HepG2 (cell line): Measurements from ENCODE around the gene NCBP2L. TPM values are rescaled to one million over a fixed set of nuclear protein-coding genes. Genes with fewer than 3 reads are reported as not detected.

Experiments used
- ATAC-seq: fragments of 200-7000 bp; cut with Tn5 transposase; 3 replicates; pipeline ENCODE4 v1.9.1; 2020; ENCODE audit warnings: mild to moderate bottlenecking, moderate library complexity
- BruUV-seq: library from RNA; stranded (reverse); fragments of 400-500 nt; replicated peaks from 2 replicates; lab custom pipeline; 2021; lab: Mats Ljungman, UMichigan
- CTCF ChIA-PET: fragments of 300-600 bp; formaldehyde crosslinking; extraction: SDS; loops from one replicate; lab custom pipeline; 2021; ENCODE audit warnings: low total read pairs, inconsistent platforms, low intra/inter-chr PET ratio; lab: Yijun Ruan, JAX
- POLR2A ChIA-PET: fragments of 350-600 bp; sonication (Branson Sonifier 250); formaldehyde crosslinking; loops from one replicate; lab custom pipeline; 2020; ENCODE audit warnings: antibody characterized with exemption, inconsistent platforms; lab: Yijun Ruan, JAX
- DNase-seq: peaks from one replicate; pipeline ENCODE4 v3.0.0-alpha.2; 2015; ENCODE audit warnings: low spot score
- FAIRE-seq: peaks from 3 replicates; lab custom pipeline; 2011; peaks lifted over from hg19 to GRCh38; lab: Jason Lieb, UNC
- H2AFZ ChIP-seq: one replicate; pipeline ENCODE4 v1.6.1; 2011; ENCODE audit warnings: low read length, inconsistent platforms
- H3K27ac ChIP-seq: fragments of 300-600 bp; 3 replicates; pipeline ENCODE4 v1.8.0; 2011; ENCODE audit warnings: mixed run types, mild to moderate bottlenecking, mixed read lengths, low read length, inconsistent platforms; ENCODE audit not compliant: insufficient read depth; ENCODE audit errors: extremely low read length
- H3K27me3 ChIP-seq, 2 experiments: fragments of 200-600 bp in 1 of 2; 2 replicates in 1 of 2; 3 replicates in 1 of 2; pipeline versions ENCODE4 v1.6.0 to v1.8.0; 2011; ENCODE audit warnings: low read length in 2 of 2, mild to moderate bottlenecking in 2 of 2, moderate library complexity in 2 of 2, inconsistent platforms in 1 of 2; ENCODE audit not compliant: insufficient read depth in 2 of 2, control insufficient read depth in 1 of 2
- H3K36me3 ChIP-seq, 2 experiments: fragments of 200-600 bp in 1 of 2; replicated peaks in 1 of 2; 2 replicates in 1 of 2; 3 replicates in 1 of 2; pipeline versions ENCODE4 v1.5.1 to v1.8.0; 2011; ENCODE audit warnings: low read length in 2 of 2, inconsistent platforms in 1 of 2; ENCODE audit not compliant: insufficient read depth in 2 of 2, control insufficient read depth in 1 of 2
- H3K4me1 ChIP-seq: 2 replicates; pipeline ENCODE4 v1.5.1; 2012; ENCODE audit warnings: low read length, inconsistent platforms; ENCODE audit not compliant: insufficient read depth
- H3K4me2 ChIP-seq: 2 replicates; pipeline ENCODE4 v1.6.0; 2011; ENCODE audit warnings: low read depth, low read length, inconsistent platforms
- H3K4me3 ChIP-seq, 3 experiments: fragments of 200-600 bp in 1 of 3; sonication (generic), shearing (Covaris generic) in 1 of 3; replicated peaks in 1 of 3; 2 replicates each; pipeline ENCODE4 v1.5.1; 2011 to 2016; ENCODE audit warnings: low read length in 3 of 3, inconsistent platforms in 2 of 3, low read depth in 2 of 3, mild to moderate bottlenecking in 2 of 3, control low read depth in 1 of 3, mixed read lengths in 1 of 3; ENCODE audit not compliant: insufficient read depth in 1 of 3
- H3K79me2 ChIP-seq: one replicate; pipeline ENCODE4 v1.6.1; 2011; ENCODE audit warnings: low read length, inconsistent platforms; ENCODE audit not compliant: insufficient read depth
- H3K9ac ChIP-seq: 2 replicates; pipeline ENCODE4 v1.6.0; 2011; ENCODE audit warnings: mild to moderate bottlenecking, low read depth, low read length, inconsistent platforms; ENCODE audit not compliant: insufficient read depth
- H3K9me3 ChIP-seq: 2 replicates; pipeline ENCODE4 v1.5.1; 2012; ENCODE audit warnings: mild to moderate bottlenecking, low read length
- H4K20me1 ChIP-seq: 2 replicates; pipeline ENCODE4 v1.6.0; 2011; ENCODE audit warnings: inconsistent platforms, mild to moderate bottlenecking, low read length, moderate library complexity; ENCODE audit not compliant: insufficient read depth
- EED ChIP-seq: sonication (generic); formaldehyde crosslinking; IDR thresholded peaks from 2 replicates; pipeline ENCODE4 v1.5.0; 2020; ENCODE audit warnings: mild to moderate bottlenecking, missing genetic modification reagents
- MEIS2 ChIP-seq: sonication (generic); formaldehyde crosslinking; IDR thresholded peaks from 2 replicates; pipeline ENCODE4 v1.9.0; 2021; ENCODE audit warnings: mild to moderate bottlenecking, missing genetic modification reagents
- MYC ChIP-seq: sonication (generic); formaldehyde crosslinking; IDR thresholded peaks from 2 replicates; pipeline ENCODE4 v1.9.0; 2021; ENCODE audit warnings: missing genetic modification reagents, borderline replicate concordance
- POLR2AphosphoS5 ChIP-seq: IDR thresholded peaks from 2 replicates; pipeline ENCODE4 v1.6.1; 2012; ENCODE audit warnings: low read depth, low read length
- RAD21 ChIP-seq: fragments of 450-650 bp; formaldehyde crosslinking; IDR thresholded peaks from 2 replicates; pipeline ENCODE4 v1.5.0; 2020; ENCODE audit warnings: mild to moderate bottlenecking
- RBAK ChIP-seq: sonication (generic); formaldehyde crosslinking; IDR thresholded peaks from 2 replicates; pipeline ENCODE4 v1.5.1; 2020; ENCODE audit warnings: mild to moderate bottlenecking, missing genetic modification reagents
- STAT5B ChIP-seq: sonication (generic); formaldehyde crosslinking; IDR thresholded peaks from 2 replicates; pipeline ENCODE4 v1.4.0; 2020; ENCODE audit warnings: missing genetic modification reagents
- ZBTB37 ChIP-seq: sonication (generic); formaldehyde crosslinking; IDR thresholded peaks from 2 replicates; pipeline ENCODE4 v1.4.0; 2020; ENCODE audit warnings: mild to moderate bottlenecking, missing genetic modification reagents
- ZNF121 ChIP-seq: sonication (generic); formaldehyde crosslinking; IDR thresholded peaks from 2 replicates; pipeline ENCODE4 v1.5.0; 2020; ENCODE audit warnings: mild to moderate bottlenecking, missing genetic modification reagents
- ZNF124 ChIP-seq: sonication (generic); formaldehyde crosslinking; IDR thresholded peaks from 2 replicates; pipeline ENCODE4 v1.4.0; 2020; ENCODE audit warnings: missing genetic modification reagents
- ZNF496 ChIP-seq: sonication (generic); formaldehyde crosslinking; IDR thresholded peaks from 2 replicates; pipeline ENCODE4 v1.8.1; 2023; ENCODE audit warnings: mild to moderate bottlenecking, moderate library complexity, missing genetic modification reagents; ENCODE audit not compliant: insufficient replicate concordance
- ZNF546 ChIP-seq: sonication (generic); formaldehyde crosslinking; conservative IDR thresholded peaks from 2 replicates; pipeline ENCODE4 v1.8.1; 2023; ENCODE audit warnings: mild to moderate bottlenecking, missing genetic modification reagents
- ZNF7 ChIP-seq: IDR thresholded peaks from 2 replicates; pipeline ENCODE4 v1.6.1; 2016; ENCODE audit warnings: missing biosample characterization, missing genetic modification reagents
- ZNF781 ChIP-seq: sonication (generic); formaldehyde crosslinking; IDR thresholded peaks from 2 replicates; pipeline ENCODE4 v1.5.1; 2020; ENCODE audit warnings: borderline replicate concordance, mild to moderate bottlenecking, missing genetic modification reagents; ENCODE audit errors: not compliant biosample characterization
- WGBS: methylation state at CpG from one replicate; pipeline ENCODE4 v1.1.6; 2017; ENCODE audit warnings: low lambda C conversion rate; 5-methylcytosine and 5-hydroxymethylcytosine counted together
- in situ Hi-C: cut with HindIII; loops from 2 replicates; pipeline ENCODE4 v1.10.0; 2017; ENCODE audit warnings: low pct_unique_long_range_greater_than_20kb; ENCODE audit not compliant: extremely low pct_ligation_motif_present
- intact Hi-C: fragments of 100-400 bp; cut with micrococcal nuclease; formaldehyde crosslinking; loops from one replicate; pipeline ENCODE4 v1.10.0; 2022; ENCODE audit not compliant: unreplicated experiment
- polyA plus RNA-seq, 8 experiments: library from polyadenylated mRNA; depleted of rRNA in 3 of 8; stranded (reverse) in 7 of 8; unstranded in 1 of 8; fragments of >200 nt; fragmentation: Illumina TruSeq in 4 of 8; extraction: Trizol in 4 of 8; gene quantifications; 2 replicates each; pipeline versions ENCODE4 v1.2.1 to v1.2.3, GENCODE V29; 2011 to 2016; ENCODE audit warnings: low read depth in 4 of 8, missing spikeins in 1 of 8, mixed read lengths in 1 of 8; ENCODE audit not compliant: insufficient read depth in 1 of 8
- total RNA-seq, 5 experiments: library from RNA; depleted of rRNA; stranded (reverse); fragments of >200 nt; fragmentation: Illumina TruSeq; extraction: Trizol; gene quantifications; 2 replicates each; pipeline ENCODE4 v1.2.3, GENCODE V29; 2016; ENCODE audit warnings: low read depth in 1 of 5
- TF ChIP-seq, protein P1 (sequence below): sonication (generic); formaldehyde crosslinking; IDR thresholded peaks from 2 replicates; pipeline ENCODE4 v1.5.0; 2020; ENCODE audit warnings: missing genetic modification reagents

Gene NCBP2L
- total and polyA plus RNA-seq, 2 of the 13 experiments (the other 11 are each of a cell fraction or from before 2014, with no cell fraction given): not detected

DNA sequence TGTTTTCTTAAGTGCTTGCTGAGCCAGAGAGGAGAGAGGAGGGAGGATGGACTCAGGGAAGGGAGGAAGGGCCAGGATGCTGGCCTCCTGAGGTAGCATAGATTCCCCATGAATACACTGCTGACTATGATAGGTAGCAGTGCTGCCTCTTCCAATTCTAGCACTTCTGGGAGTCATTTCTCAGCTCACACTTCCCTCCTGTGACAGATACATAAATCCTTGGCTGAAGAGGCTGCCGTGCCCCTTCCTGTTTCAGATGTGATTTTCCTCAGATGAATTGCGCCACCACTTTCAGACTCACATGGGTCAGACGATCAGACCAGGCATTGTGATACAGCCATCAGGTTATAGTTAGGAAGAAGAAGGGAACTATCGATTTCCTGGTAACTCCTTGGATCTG lies 24.3 kb upstream of the NCBP2L start:
- Histone ChIP-seq H3K9me3 (no peaks in the 10 kb centered on the region), H3K9ac (no peak overlapping the region), H3K27ac (no peak overlapping the region), H3K4me2 (no peak overlapping the region), H3K4me1 (no peaks in the 10 kb centered on the region), H4K20me1 (no peaks in the 10 kb centered on the region), H3K79me2 (no peaks in the 10 kb centered on the region), H3K4me3 (no peak overlapping the region), H3K36me3 (no peaks in the 10 kb centered on the region)
- POLR2A ChIA-PET: no interaction called here
- in situ Hi-C loops: no loop called here
- WGBS: 32% methylated on average over 3 of the region's 4 CpGs
- ATAC-seq: no peak
- intact Hi-C loops: no loop called here
- no TSS peak for BruUV-seq
- no peak for FAIRE-seq
- DNase-seq: no peak
- CTCF ChIA-PET: no interaction called here
- TF ChIP-seq POLR2AphosphoS5 (no peak), ZNF7 (no peak), RBAK (CRISPR knock-in tag) (no peak), MEIS2 (no peak), ZNF781 (no peak), EED (CRISPR knock-in tag) (no peak), RAD21 (CRISPR knock-in tag) (no peak), STAT5B (CRISPR knock-in tag) (no peak)
- TF ChIP-seq, protein P1, sequence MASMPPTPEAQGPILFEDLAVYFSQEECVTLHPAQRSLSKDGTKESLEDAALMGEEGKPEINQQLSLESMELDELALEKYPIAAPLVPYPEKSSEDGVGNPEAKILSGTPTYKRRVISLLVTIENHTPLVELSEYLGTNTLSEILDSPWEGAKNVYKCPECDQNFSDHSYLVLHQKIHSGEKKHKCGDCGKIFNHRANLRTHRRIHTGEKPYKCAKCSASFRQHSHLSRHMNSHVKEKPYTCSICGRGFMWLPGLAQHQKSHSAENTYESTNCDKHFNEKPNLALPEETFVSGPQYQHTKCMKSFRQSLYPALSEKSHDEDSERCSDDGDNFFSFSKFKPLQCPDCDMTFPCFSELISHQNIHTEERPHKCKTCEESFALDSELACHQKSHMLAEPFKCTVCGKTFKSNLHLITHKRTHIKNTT (CRISPR knock-in tag): no peak
- TF ChIP-seq, all 625 proteins: peak for 0
- no peak overlapping the region for H2AFZ ChIP-seq
- H3K27me3 ChIP-seq: no peaks in the 10 kb centered on the region

GRCh38 chrX:107755721-107756120 lies 21.8 kb upstream of the NCBP2L start:
- CTCF ChIA-PET: no interaction called here
- intact Hi-C loops (no loop called here), in situ Hi-C loops (no loop called here)
- H3K9me3 ChIP-seq: no peaks in the 10 kb centered on the region
- H3K27ac ChIP-seq: no peak overlapping the region
- H4K20me1 ChIP-seq: no peaks in the 10 kb centered on the region
- H3K4me1 ChIP-seq: no peaks in the 10 kb centered on the region
- FAIRE-seq (no peak), ATAC-seq (no peak), DNase-seq (no peak)
- no TSS peak for BruUV-seq
- POLR2A ChIA-PET: no interaction called here
- WGBS: no CpG with 5 or more reads among the region's 3 CpGs
- no peak overlapping the region for H2AFZ ChIP-seq
- H3K4me3 ChIP-seq: no peak overlapping the region
- H3K9ac ChIP-seq: no peak overlapping the region
- no peaks in the 10 kb centered on the region for H3K36me3 ChIP-seq
- TF ChIP-seq MYC (CRISPR knock-in tag): no peak
- TF ChIP-seq ZNF121 (CRISPR knock-in tag): no peak
- TF ChIP-seq ZBTB37: no peak
- TF ChIP-seq ZNF124 (CRISPR knock-in tag): no peak
- no peak for TF ChIP-seq ZNF496 (CRISPR knock-in tag)
- TF ChIP-seq ZNF546 (CRISPR knock-in tag): no peak
- no peaks in the 10 kb centered on the region for H3K27me3 ChIP-seq
- no peak overlapping the region for H3K4me2 ChIP-seq
- no peaks in the 10 kb centered on the region for H3K79me2 ChIP-seq
